Muscle layer of duodenum (tissue), 2 donors: ENCODE measurements around the gene PCGF1.

Source experiments
- H3K27ac ChIP-seq: one replicate; pipeline ENCODE4 v1.7.0; 2013; ENCODE audit warnings: mild to moderate bottlenecking, low read length
- H3K27me3 ChIP-seq: one replicate; pipeline ENCODE4 v1.7.0; 2013; ENCODE audit warnings: low read depth, mild to moderate bottlenecking, control low read depth, low read length
- H3K36me3 ChIP-seq, 2 donors: one replicate each; pipeline ENCODE4 v1.7.0; 2013; ENCODE audit warnings: low read length in 2 of 2, control low read depth in 1 of 2, mild to moderate bottlenecking in 1 of 2; ENCODE audit not compliant: insufficient read depth in 2 of 2, control insufficient read depth in 1 of 2
- H3K4me1 ChIP-seq, 2 donors: one replicate each; pipeline ENCODE4 v1.7.0; 2013; ENCODE audit warnings: low read length in 2 of 2, mild to moderate bottlenecking in 2 of 2, control low read depth in 1 of 2, moderate library complexity in 1 of 2; ENCODE audit not compliant: insufficient read depth in 2 of 2, control insufficient read depth in 1 of 2
- H3K4me3 ChIP-seq, 2 donors: one replicate each; pipeline ENCODE4 v1.7.0; 2013; ENCODE audit warnings: low read length in 2 of 2, low read depth in 1 of 2, mild to moderate bottlenecking in 1 of 2
- H3K9me3 ChIP-seq, 2 donors: one replicate each; pipeline ENCODE4 v1.7.0; 2013; ENCODE audit warnings: low read length in 2 of 2, control low read depth in 1 of 2, mild to moderate bottlenecking in 1 of 2; ENCODE audit not compliant: control insufficient read depth in 1 of 2
- donor health status: healthy.

The PCGF1 gene

GRCh38 chr2:74507145-74507925 is at the start of gene PCGF1:
Gene PCGF1, minus strand, starts transcription at chr2:74507695. Its CDS starts 27 bp downstream, at chr2:74507668.
- Histone ChIP-seq H3K4me3 (peak within 1 kb of the TSS; percentile 86 to 88), H3K36me3 (peaks cover 13 to 26% of the 10 kb centered on the region in 2 donors), H3K4me1 (peaks cover 19 to 51% of the 10 kb centered on the region in 2 donors), H3K9me3 (no peaks in the 10 kb centered on the region), H3K27ac (peak within 1 kb of the TSS; percentile 98), H3K27me3 (peaks cover 19% of the 10 kb centered on the region)

GRCh38 chr2:74556831-74557370 is 49.4 kb upstream of the PCGF1 start:
- Histone ChIP-seq H3K27ac (no peak overlapping the region), H3K27me3 (no peaks in the 10 kb centered on the region), H3K4me3 (no peak overlapping the region)

GRCh38 chr2:74556159-74556558 is 48.7 kb upstream of the PCGF1 start:
- Histone ChIP-seq H3K27ac (no peak overlapping the region), H3K9me3 (no peaks in the 10 kb centered on the region), H3K4me1 (peaks cover 0 to 5% of the 10 kb centered on the region in 2 donors), H3K27me3 (no peaks in the 10 kb centered on the region), H3K36me3 (peaks cover 0 to 6% of the 10 kb centered on the region in 2 donors), H3K4me3 (no peak overlapping the region)

More at GRCh38 chr2:74556831-74557370, 49.4 kb upstream of the PCGF1 start:
- H3K9me3 ChIP-seq = no peaks in the 10 kb centered on the region
- peaks cover 0 to 6% of the 10 kb centered on the region in 2 donors for H3K36me3 ChIP-seq
- peaks cover 0 to 5% of the 10 kb centered on the region in 2 donors for H3K4me1 ChIP-seq

GRCh38 chr2:74555610-74556103 is 48.2 kb upstream of the PCGF1 start:
- Histone ChIP-seq H3K27me3 (no peaks in the 10 kb centered on the region), H3K4me3 (peak overlapping the region; percentile 77 to 88), H3K36me3 (peaks cover 0 to 6% of the 10 kb centered on the region in 2 donors), H3K27ac (peak overlapping the region; percentile 7), H3K9me3 (no peaks in the 10 kb centered on the region), H3K4me1 (peaks cover 0 to 5% of the 10 kb centered on the region in 2 donors)

GRCh38 chr2:74554820-74555531 is 47.5 kb upstream of the PCGF1 start:
- Histone ChIP-seq H3K4me1 (peaks cover 0 to 7% of the 10 kb centered on the region in 2 donors), H3K9me3 (no peaks in the 10 kb centered on the region), H3K4me3 (peak overlapping the region; percentile 77 to 88), H3K36me3 (peaks cover 0 to 6% of the 10 kb centered on the region in 2 donors), H3K27ac (peak overlapping the region; percentile 31), H3K27me3 (no peaks in the 10 kb centered on the region)

GRCh38 chr2:74553892-74554819 is 46.7 kb upstream of the PCGF1 start, which contains the start of the genes DOK1 and LOXL3:
Gene DOK1, plus strand, starts transcription at chr2:74554720. Its CDS starts 35 bp downstream, at chr2:74554755.
Gene LOXL3, minus strand, starts transcription at chr2:74553942. Its CDS starts 1,308 bp downstream, at chr2:74552634.
- H3K9me3 ChIP-seq = no peaks in the 10 kb centered on the region
- peak within 1 kb of the TSS; percentile 47 for H3K27ac ChIP-seq
- H3K4me3 ChIP-seq = peak within 1 kb of the TSS; percentile 77 to 88
- peaks cover 0 to 15% of the 10 kb centered on the region in 2 donors for H3K4me1 ChIP-seq
- H3K36me3 ChIP-seq = peaks cover 0 to 6% of the 10 kb centered on the region in 2 donors
- H3K27me3 ChIP-seq = no peaks in the 10 kb centered on the region

GRCh38 chr2:74552914-74553811 is 45.7 kb upstream of the PCGF1 start:
- H3K27me3 ChIP-seq = no peaks in the 10 kb centered on the region
- peak overlapping the region; percentile 77 to 88 for H3K4me3 ChIP-seq
- H3K4me1 ChIP-seq = peaks cover 0 to 16% of the 10 kb centered on the region in 2 donors
- no peaks in the 10 kb centered on the region for H3K9me3 ChIP-seq
- H3K36me3 ChIP-seq = peaks cover 0 to 6% of the 10 kb centered on the region in 2 donors
- peak overlapping the region; percentile 47 for H3K27ac ChIP-seq

GRCh38 chr2:74551942-74552913 is 44.7 kb upstream of the PCGF1 start:
- peaks cover 0 to 16% of the 10 kb centered on the region in 2 donors for H3K4me1 ChIP-seq
- H3K27ac ChIP-seq = peak overlapping the region; percentile 47
- peak overlapping the region in 1 of 2 donors; percentile 88 for H3K4me3 ChIP-seq
- H3K36me3 ChIP-seq = peaks cover 0 to 6% of the 10 kb centered on the region in 2 donors
- no peaks in the 10 kb centered on the region for H3K27me3 ChIP-seq
- H3K9me3 ChIP-seq = no peaks in the 10 kb centered on the region

GRCh38 chr2:74551530-74551929 is 44.0 kb upstream of the PCGF1 start:
- Histone ChIP-seq H3K27ac (no peak overlapping the region), H3K27me3 (no peaks in the 10 kb centered on the region), H3K9me3 (no peaks in the 10 kb centered on the region), H3K4me1 (peaks cover 0 to 16% of the 10 kb centered on the region in 2 donors), H3K36me3 (peaks cover 0 to 5% of the 10 kb centered on the region in 2 donors), H3K4me3 (no peak overlapping the region)
